ENCODE measurements around the gene USP6. TPM values are rescaled to one million over a fixed set of nuclear protein-coding genes. Genes with fewer than 3 reads are reported as not detected.

USP6 gene
- total RNA-seq, 2 experiments from 2014 or later = 0.04 to 0.07 TPM

- ChIA-PET POLR2A (interaction anchor here (0.6 kb wide), 1 partner anchor 518 kb away, joined by 3 read pairs; no protein-coding TSS in a partner anchor), CTCF (interaction anchor here (0.8 kb wide), 1 partner anchor 27 kb away, joined by 3 read pairs; no protein-coding TSS in a partner anchor)
- no peak for TF ChIP-seq CTCF (IDR thresholded peaks at IDR 0.05)
- ATAC-seq (no peak), DNase-seq (no peak)
- Mint-ChIP-seq H3K27me3 (no peaks in the 10 kb centered on the region), H3K4me1 (ENCODE audit: low read depth) (peaks cover 20% of the 10 kb centered on the region), H3K4me3 (no peak overlapping the region), H3K27ac (no peak overlapping the region), H3K9me3 (no peaks in the 10 kb centered on the region), H3K36me3 (ENCODE audit: low read depth) (peaks cover 2% of the 10 kb centered on the region)
- intact Hi-C loops (cut with micrococcal nuclease) = no loop called here
Measured at GRCh38 chr17:5200360-5200759, 84.5 kb downstream of the USP6 start.

GRCh38 chr17:5201011-5201410, 85.2 kb downstream of the USP6 start:
- no peak for TF ChIP-seq CTCF (IDR thresholded peaks at IDR 0.05)
- H3K4me3 Mint-ChIP-seq = no peak overlapping the region
- H3K4me1 Mint-ChIP-seq (ENCODE audit: low read depth) = peaks cover 20% of the 10 kb centered on the region
- H3K27me3 Mint-ChIP-seq = no peaks in the 10 kb centered on the region
- no peak for ATAC-seq
- POLR2A ChIA-PET = no interaction called here
- CTCF ChIA-PET = interaction anchor here (0.8 to 2.1 kb wide), 3 partner anchors 9 to 37 kb away, joined by 3 to 7 read pairs (median 3); no protein-coding TSS in a partner anchor
- no peaks in the 10 kb centered on the region for H3K9me3 Mint-ChIP-seq
- intact Hi-C loops (cut with micrococcal nuclease) = no loop called here
- peaks cover 2% of the 10 kb centered on the region for H3K36me3 Mint-ChIP-seq (ENCODE audit: low read depth)
- H3K27ac Mint-ChIP-seq = no peak overlapping the region
- no peak for DNase-seq

GRCh38 chr17:5203178-5203907, 87.5 kb downstream of the USP6 start:
- Mint-ChIP-seq H3K4me3 (no peak overlapping the region), H3K27me3 (no peaks in the 10 kb centered on the region), H3K9me3 (no peaks in the 10 kb centered on the region), H3K27ac (no peak overlapping the region), H3K36me3 (ENCODE audit: low read depth) (peaks cover 2% of the 10 kb centered on the region), H3K4me1 (ENCODE audit: low read depth) (peaks cover 12% of the 10 kb centered on the region)
- TF ChIP-seq CTCF (IDR thresholded peaks at IDR 0.05) = no peak
- intact Hi-C loops (cut with micrococcal nuclease) = no loop called here
- CTCF ChIA-PET = no interaction called here
- ATAC-seq = no peak
- DNase-seq = no peak
- POLR2A ChIA-PET = no interaction called here

GRCh38 chr17:5203908-5204294, 88.1 kb downstream of the USP6 start:
- ChIA-PET POLR2A (no interaction called here), CTCF (no interaction called here)
- Mint-ChIP-seq H3K27me3 (no peaks in the 10 kb centered on the region), H3K4me3 (no peak overlapping the region), H3K27ac (no peak overlapping the region), H3K4me1 (ENCODE audit: low read depth) (peaks cover 6% of the 10 kb centered on the region), H3K9me3 (no peaks in the 10 kb centered on the region), H3K36me3 (ENCODE audit: low read depth) (peaks cover 2% of the 10 kb centered on the region)
- intact Hi-C loops (cut with micrococcal nuclease) = no loop called here
- peak; percentile 30 for ATAC-seq
- no peak for TF ChIP-seq CTCF (IDR thresholded peaks at IDR 0.05)
- DNase-seq = no peak

- POLR2A ChIA-PET = no interaction called here
- DNase-seq = no peak
- intact Hi-C loops (cut with micrococcal nuclease) = no loop called here
- Mint-ChIP-seq H3K27ac (no peak overlapping the region), H3K4me1 (ENCODE audit: low read depth) (peaks cover 15% of the 10 kb centered on the region), H3K9me3 (no peaks in the 10 kb centered on the region), H3K4me3 (no peak overlapping the region), H3K27me3 (no peaks in the 10 kb centered on the region), H3K36me3 (ENCODE audit: low read depth) (peaks cover 1% of the 10 kb centered on the region)
- TF ChIP-seq CTCF (IDR thresholded peaks at IDR 0.05) = no peak
- CTCF ChIA-PET = no interaction called here
- no peak for ATAC-seq
Measured at GRCh38 chr17:5209396-5209795, 93.6 kb downstream of the USP6 start.

Data from activated CD8-positive, alpha-beta T cell treated with anti-CD3 and anti-CD28 coated beads for 36 hours (primary cell).